Stomach (tissue), 4 donors: ENCODE results near the gene QPRT.

Experiments used
- EP300 ChIP-seq: sonication (generic); formaldehyde crosslinking; IDR thresholded peaks from one replicate; pipeline ENCODE4 v1.6.1; 2017; ENCODE audit warnings: antibody characterized with exemption
- POLR2A ChIP-seq, 4 donors: fragments of 450-650 bp; IDR thresholded peaks; one replicate each; pipeline ENCODE4 v1.6.1; 2016; ENCODE audit warnings: antibody characterized with exemption in 4 of 4, control low read depth in 2 of 4, mild to moderate bottlenecking in 1 of 4, moderate library complexity in 1 of 4

GRCh38 chr16:29686740-29687332, 7.9 kb downstream of the QPRT start:
- no peak for TF ChIP-seq POLR2A (IDR thresholded peaks at IDR 0.05)
- TF ChIP-seq EP300 = no peak
